ENCODE data around the gene LDHB.
"Not testable (repeated sequence)": the region's sequence is repeated elsewhere in the genome, so short reads cannot be mapped to it uniquely, and the experiment has no call there.

The LDHB gene

GRCh38 chr12:21659383-21659782 is 1.7 kb upstream of the LDHB start:
- no peak for DNase-seq

GRCh38 chr12:21656905-21657325 is 727 bp downstream of the LDHB start:
- peak; percentile 15 for DNase-seq

GRCh38 chr12:21655591-21655990 is 2.1 kb downstream of the LDHB start:
- no peak for DNase-seq

GRCh38 chr12:21651821-21652220 is 5.8 kb downstream of the LDHB start:
- DNase-seq: no peak

- no peak for DNase-seq
Observed at GRCh38 chr12:21650997-21651396, 6.6 kb downstream of the LDHB start.

GRCh38 chr12:21649034-21649433 is 8.6 kb downstream of the LDHB start:
- DNase-seq: no peak

GRCh38 chr12:21648378-21648777 is 9.3 kb downstream of the LDHB start:
- no peak for DNase-seq

- no peak for DNase-seq
Observed at GRCh38 chr12:21647179-21647578, 10.5 kb downstream of the LDHB start.

GRCh38 chr12:21645041-21645500 is 12.6 kb downstream of the LDHB start:
- not testable (repeated sequence) for DNase-seq

GRCh38 chr12:21644516-21644915 is 13.1 kb downstream of the LDHB start:
- no peak for DNase-seq

GRCh38 chr12:21643758-21644157 is 13.9 kb downstream of the LDHB start:
- DNase-seq: no peak

- no peak for DNase-seq
Observed at GRCh38 chr12:21642707-21643389, 14.8 kb downstream of the LDHB start.

- DNase-seq: no peak
Observed at GRCh38 chr12:21638054-21638891, 19.4 kb downstream of the LDHB start.

- no peak for DNase-seq
Observed at GRCh38 chr12:21634245-21634644, 23.4 kb downstream of the LDHB start.

GRCh38 chr12:21631367-21631766 is 26.3 kb downstream of the LDHB start:
- no peak for DNase-seq

GRCh38 chr12:21627924-21628323 is 29.7 kb downstream of the LDHB start:
- DNase-seq: no peak

- DNase-seq: no peak
Observed at GRCh38 chr12:21618566-21618965, 39.1 kb downstream of the LDHB start.

GRCh38 chr12:21617030-21617429 is 40.6 kb downstream of the LDHB start:
- DNase-seq: no peak

GRCh38 chr12:21615431-21615830 is 42.2 kb downstream of the LDHB start:
- no peak for DNase-seq

- no peak for DNase-seq
Observed at GRCh38 chr12:21614506-21614905, 43.1 kb downstream of the LDHB start.

- no peak for DNase-seq
Observed at GRCh38 chr12:21613931-21614330, 43.7 kb downstream of the LDHB start.

GRCh38 chr12:21608196-21608595 is 49.4 kb downstream of the LDHB start:
- DNase-seq: no peak

- no peak for DNase-seq
Observed at GRCh38 chr12:21607701-21608100, 49.9 kb downstream of the LDHB start.

GRCh38 chr12:21606175-21606574 is 51.5 kb downstream of the LDHB start:
- DNase-seq: no peak

Data from DMS79 (cell line).